Measurements from ENCODE around the gene EMSY. TPM values are rescaled to one million over a fixed set of nuclear protein-coding genes. Genes with fewer than 3 reads are reported as not detected.
A peak's percentile ranks its signal among the peaks of the same experiment; 100 is the strongest.

Gene EMSY
- total and polyA plus RNA-seq, 2 of the 13 experiments (the other 11 are each of a cell fraction or from before 2014, with no cell fraction given), result 11.6 to 18.5 TPM

DNA sequence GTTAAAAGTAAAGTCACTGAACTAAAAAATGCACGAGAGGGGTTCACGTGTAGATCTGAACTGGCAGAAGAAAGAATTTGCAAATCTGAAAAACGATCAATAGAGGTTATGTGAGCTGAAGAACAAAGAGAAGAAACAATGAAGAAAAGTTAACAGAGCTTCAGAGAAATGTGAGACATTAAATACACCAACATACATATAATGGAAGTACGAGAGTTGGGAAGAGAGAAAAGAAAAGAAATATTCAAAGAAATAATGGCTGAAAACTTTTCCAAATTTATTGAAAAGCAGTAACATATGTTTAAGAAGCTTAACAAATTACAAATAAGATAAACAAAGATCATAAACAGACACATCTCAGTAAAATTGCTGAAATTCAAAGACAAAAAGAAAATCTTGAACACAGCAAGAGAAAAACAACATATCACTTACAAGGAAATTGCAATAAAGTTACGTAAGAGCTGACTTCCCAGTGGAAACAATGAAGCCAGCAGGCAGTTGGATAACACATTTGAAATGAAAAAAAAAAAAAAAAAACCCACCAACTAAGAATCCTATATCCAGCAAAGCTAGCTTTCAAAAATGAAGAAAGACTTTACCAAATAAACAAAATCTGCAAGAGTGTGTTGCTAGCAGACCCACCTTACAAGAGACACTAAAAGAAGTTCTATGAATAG lies 56.8 kb downstream of the EMSY start:
- CTCF ChIA-PET (ENCODE audit: low intra/inter-chr PET ratio, low total read pairs), result no interaction called here
- 95% methylated on average over 5 of the region's 5 CpGs for WGBS (ENCODE audit: low lambda C conversion rate)
- Histone ChIP-seq H3K9ac (ENCODE audit: insufficient read depth, low read depth, low read length) (no peak overlapping the region), H3K27me3 (ENCODE audit: control insufficient read depth in 1 of 2, insufficient read depth in 2 of 2, low read length in 2 of 2) (no peaks in the 10 kb centered on the region), H3K4me2 (ENCODE audit: low read depth, low read length) (no peak overlapping the region), H3K27ac (ENCODE audit: extremely low read length, insufficient read depth, low read length) (no peak overlapping the region), H3K4me1 (ENCODE audit: insufficient read depth, low read length) (no peaks in the 10 kb centered on the region), H3K36me3 (replicated peaks in 1 of 2; ENCODE audit: control insufficient read depth in 1 of 2, insufficient read depth in 2 of 2, low read length in 2 of 2) (peaks cover 2 to 21% of the 10 kb centered on the region in 2 experiments; a peak in 3 of 5 replicates), H3K9me3 (ENCODE audit: low read length) (peaks cover 8% of the 10 kb centered on the region; the same call in 1 of the 2 replicates), H3K79me2 (ENCODE audit: insufficient read depth, low read length) (no peaks in the 10 kb centered on the region), H4K20me1 (ENCODE audit: insufficient read depth, low read length) (no peaks in the 10 kb centered on the region), H3K4me3 (replicated peaks in 1 of 3; ENCODE audit: insufficient read depth in 1 of 3, low read depth in 2 of 3, low read length in 3 of 3) (no peak overlapping the region), H2AFZ (ENCODE audit: low read length) (no peak overlapping the region)
- POLR2A ChIA-PET, result no interaction called here
- 0 out of 2 replicates have a peak, but pooled peaks have one; percentile 18 for TF ChIP-seq CEBPB (IDR thresholded peaks at IDR 0.05; ENCODE audit: borderline replicate concordance, low read depth, low read length)
- TF ChIP-seq, protein P1, sequence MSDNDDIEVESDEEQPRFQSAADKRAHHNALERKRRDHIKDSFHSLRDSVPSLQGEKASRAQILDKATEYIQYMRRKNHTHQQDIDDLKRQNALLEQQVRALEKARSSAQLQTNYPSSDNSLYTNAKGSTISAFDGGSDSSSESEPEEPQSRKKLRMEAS (IDR thresholded peaks at IDR 0.05), result no peak
- intact Hi-C loops (cut with micrococcal nuclease; ENCODE audit: unreplicated experiment) (no loop called here), in situ Hi-C loops (cut with HindIII; ENCODE audit: extremely low pct_ligation_motif_present, low pct_unique_long_range_greater_than_20kb) (no loop called here)
- DNase-seq (ENCODE audit: low spot score), result no peak
- ATAC-seq, result no peak
- no TSS peak for BruUV-seq (replicated peaks)
- FAIRE-seq, result no peak

DNA sequence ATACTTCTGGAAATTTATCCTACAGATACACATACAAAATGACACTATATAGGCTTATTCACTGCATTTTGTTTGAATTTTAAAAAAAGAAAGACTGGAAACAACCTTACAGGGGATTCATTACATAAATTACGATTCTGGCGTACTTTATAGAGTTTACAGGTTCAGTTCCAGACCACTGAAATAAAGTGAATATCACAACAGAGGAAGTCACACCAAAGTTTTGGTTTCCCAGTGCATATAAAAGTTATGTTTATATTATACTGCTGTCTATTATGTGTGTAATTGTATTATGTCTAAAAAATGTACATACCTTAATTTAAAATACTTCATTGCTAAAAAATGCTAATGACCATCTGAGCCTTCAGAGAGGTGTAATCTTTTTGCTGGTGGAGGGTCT lies 62.0 kb downstream of the EMSY start:
- Histone ChIP-seq H2AFZ (ENCODE audit: low read length) (no peak overlapping the region), H3K27ac (ENCODE audit: extremely low read length, insufficient read depth, low read length) (no peak overlapping the region), H3K79me2 (ENCODE audit: insufficient read depth, low read length) (no peaks in the 10 kb centered on the region), H3K36me3 (replicated peaks in 1 of 2; ENCODE audit: control insufficient read depth in 1 of 2, insufficient read depth in 2 of 2, low read length in 2 of 2) (peaks cover 0 to 10% of the 10 kb centered on the region in 2 experiments; a peak in 2 of 5 replicates), H3K9ac (ENCODE audit: insufficient read depth, low read depth, low read length) (no peak overlapping the region), H3K27me3 (ENCODE audit: control insufficient read depth in 1 of 2, insufficient read depth in 2 of 2, low read length in 2 of 2) (no peaks in the 10 kb centered on the region), H3K4me1 (ENCODE audit: insufficient read depth, low read length) (no peaks in the 10 kb centered on the region), H3K4me2 (ENCODE audit: low read depth, low read length) (no peak overlapping the region), H4K20me1 (ENCODE audit: insufficient read depth, low read length) (no peaks in the 10 kb centered on the region), H3K9me3 (ENCODE audit: low read length) (peaks cover 1% of the 10 kb centered on the region; the same call in 1 of the 2 replicates), H3K4me3 (replicated peaks in 1 of 3; ENCODE audit: insufficient read depth in 1 of 3, low read depth in 2 of 3, low read length in 3 of 3) (no peak overlapping the region)
- DNase-seq (ENCODE audit: low spot score) (no peak), ATAC-seq (no peak), FAIRE-seq (no peak)
- BruUV-seq (replicated peaks), result no TSS peak
- CTCF ChIA-PET (ENCODE audit: low intra/inter-chr PET ratio, low total read pairs), result no interaction called here
- no peak for TF ChIP-seq GABPB1 (CRISPR knock-in tag; IDR thresholded peaks at IDR 0.05)
- TF ChIP-seq ZFP36 (IDR thresholded peaks at IDR 0.05; ENCODE audit: borderline replicate concordance, low read depth, low read length, partially characterized antibody), result no peak
- TF ChIP-seq, protein P2, sequence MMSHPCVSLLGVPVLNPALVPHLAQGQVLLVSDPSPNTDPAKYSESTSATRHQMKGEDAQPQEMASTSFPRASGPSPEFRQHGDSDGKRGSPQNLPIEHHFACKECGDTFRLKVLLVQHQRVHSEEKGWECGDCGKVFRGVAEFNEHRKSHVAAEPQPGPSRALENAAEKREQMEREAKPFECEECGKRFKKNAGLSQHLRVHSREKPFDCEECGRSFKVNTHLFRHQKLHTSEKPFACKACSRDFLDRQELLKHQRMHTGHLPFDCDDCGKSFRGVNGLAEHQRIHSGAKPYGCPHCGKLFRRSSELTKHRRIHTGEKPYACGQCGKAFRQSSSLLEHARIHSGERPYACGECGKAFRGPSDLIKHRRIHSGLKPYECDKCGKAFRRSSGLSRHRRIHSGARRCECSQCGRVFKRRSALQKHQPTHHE (CRISPR knock-in tag; IDR thresholded peaks at IDR 0.05; ENCODE audit: borderline replicate concordance), result no peak
- POLR2A ChIA-PET, result no interaction called here
- WGBS (ENCODE audit: low lambda C conversion rate), result 96% methylated on average over 2 of the region's 2 CpGs
- intact Hi-C loops (cut with micrococcal nuclease; ENCODE audit: unreplicated experiment) (no loop called here), in situ Hi-C loops (cut with HindIII; ENCODE audit: extremely low pct_ligation_motif_present, low pct_unique_long_range_greater_than_20kb) (no loop called here)
